Activated T-cell treated with anti-CD3 and anti-CD28 coated beads for 4 hours (primary cell): Measurements from ENCODE around the gene PLXND1.
"Not testable (repeated sequence)": the region's sequence is repeated elsewhere in the genome, so short reads cannot be mapped to it uniquely, and the experiment has no call there.

Experiments used
- DNase-seq: peaks from one replicate; pipeline ENCODE4 v3.0.0-alpha.2; 2020

Gene PLXND1

GRCh38 chr3:129560911-129561594 is 45.4 kb downstream of the PLXND1 start:
- DNase-seq: no peak

GRCh38 chr3:129560269-129560787 is 46.1 kb downstream of the PLXND1 start:
- no peak for DNase-seq

DNA sequence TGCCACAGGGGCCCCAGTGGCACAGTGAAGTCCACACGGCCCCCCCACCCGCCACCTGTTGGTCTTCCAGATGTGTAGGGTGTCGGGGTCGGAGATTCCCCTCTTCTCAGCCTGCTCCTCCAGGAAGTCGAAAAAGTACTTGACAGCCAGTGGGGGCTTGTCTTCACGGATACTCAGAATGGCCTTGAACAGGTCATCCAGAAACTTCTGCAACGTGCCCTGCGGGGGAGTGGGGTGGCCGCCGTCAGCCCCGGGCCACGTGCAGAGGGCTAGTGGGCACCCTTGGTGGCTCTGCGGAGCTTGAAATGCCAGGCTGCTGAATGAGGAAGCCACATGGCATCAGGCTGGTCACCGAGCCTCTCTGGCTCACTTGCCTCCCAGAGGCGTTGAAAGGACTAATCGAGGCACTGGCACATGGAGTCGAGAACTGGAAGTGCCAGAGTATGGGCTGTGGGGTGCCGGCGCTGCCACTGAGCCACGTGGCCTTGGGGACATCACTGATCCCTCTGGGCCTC is 46.9 kb downstream of the PLXND1 start:
- DNase-seq: no peak

GRCh38 chr3:129558772-129559564 is 47.5 kb downstream of the PLXND1 start:
- no peak for DNase-seq

DNA sequence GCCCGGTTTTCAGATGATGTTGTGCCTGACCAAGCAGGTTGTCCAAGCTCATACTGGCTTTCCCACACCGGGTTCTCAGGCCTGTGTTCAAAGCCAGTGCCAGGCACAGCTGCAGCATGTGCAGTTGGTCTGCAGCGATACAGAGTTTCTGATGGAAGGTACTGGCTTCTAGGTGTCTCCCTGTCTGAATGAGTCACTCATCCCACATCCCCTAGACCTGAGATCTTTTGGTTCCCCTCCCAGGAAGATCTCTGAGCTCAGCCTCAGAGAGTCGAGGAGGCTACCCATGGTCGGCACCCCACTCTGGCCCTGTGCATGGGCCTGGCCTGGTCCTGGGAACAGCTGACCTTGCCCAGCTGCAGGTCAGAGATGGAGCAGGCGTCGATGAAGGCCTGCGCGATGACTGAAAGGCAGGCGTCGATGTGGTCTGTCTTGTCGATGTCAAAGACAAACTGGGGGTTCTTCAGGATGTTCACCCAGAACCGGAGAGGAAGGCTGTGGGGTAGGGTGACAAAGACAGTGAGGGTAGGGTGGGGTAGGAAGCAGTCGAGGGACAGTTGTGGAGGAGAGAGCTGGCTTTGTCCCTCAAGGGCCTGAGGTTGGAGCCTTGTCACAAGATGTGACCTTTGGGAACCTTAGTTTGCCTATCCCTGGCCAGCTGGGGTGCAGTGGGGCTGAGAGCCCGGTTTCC is 48.2 kb downstream of the PLXND1 start:
- no peak for DNase-seq

GRCh38 chr3:129557548-129557894 is 49.0 kb downstream of the PLXND1 start:
- DNase-seq: no peak

DNA sequence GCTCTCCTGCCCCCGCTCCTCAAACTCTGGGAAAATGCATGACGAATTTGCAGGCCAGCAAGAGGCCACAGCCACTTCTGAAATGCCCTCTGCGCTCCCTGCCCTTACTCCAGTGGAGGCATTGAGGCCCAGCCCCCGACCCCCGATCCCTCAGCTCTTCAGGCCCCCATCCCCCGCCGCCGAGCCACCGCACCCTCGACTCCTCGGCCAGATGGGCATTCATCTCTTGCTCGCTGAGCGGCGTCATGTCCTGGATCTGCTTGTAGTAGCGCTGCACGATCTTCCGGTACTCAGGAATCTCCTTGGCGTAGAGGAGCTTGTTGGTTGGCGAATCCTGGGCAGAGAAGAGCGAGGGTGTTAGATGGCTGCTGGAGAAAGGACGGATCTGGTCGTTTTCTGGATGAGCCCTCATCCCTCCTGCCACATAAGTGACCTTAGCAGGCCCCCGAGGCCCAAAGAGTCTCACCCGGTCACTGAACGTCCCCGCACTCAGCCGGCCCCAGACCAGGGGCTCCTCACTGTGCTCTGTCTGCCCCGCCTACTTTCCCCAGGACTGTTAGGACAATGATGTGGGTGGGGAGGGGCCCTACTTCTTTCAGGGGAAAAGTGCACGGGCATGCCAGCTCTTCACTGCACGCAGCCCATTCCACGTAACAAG is 49.5 kb downstream of the PLXND1 start:
- DNase-seq: no peak

DNA sequence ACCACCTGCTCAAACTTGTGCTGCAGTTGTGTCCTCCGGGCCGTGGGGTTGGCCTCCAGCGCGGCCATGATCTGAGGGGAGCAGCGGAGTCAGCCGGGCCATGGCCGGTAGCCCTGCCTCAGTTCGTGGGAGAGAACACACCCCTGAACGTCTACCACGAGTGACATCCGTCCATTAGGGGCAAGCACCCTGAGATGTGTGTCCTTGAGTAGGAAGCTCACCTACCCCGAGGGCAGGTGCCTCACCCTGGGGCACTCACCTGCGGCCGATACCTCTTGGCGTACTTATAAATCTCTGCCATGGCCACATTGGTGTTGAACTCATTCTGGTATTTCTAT is 50.1 kb downstream of the PLXND1 start:
- no peak for DNase-seq

DNA sequence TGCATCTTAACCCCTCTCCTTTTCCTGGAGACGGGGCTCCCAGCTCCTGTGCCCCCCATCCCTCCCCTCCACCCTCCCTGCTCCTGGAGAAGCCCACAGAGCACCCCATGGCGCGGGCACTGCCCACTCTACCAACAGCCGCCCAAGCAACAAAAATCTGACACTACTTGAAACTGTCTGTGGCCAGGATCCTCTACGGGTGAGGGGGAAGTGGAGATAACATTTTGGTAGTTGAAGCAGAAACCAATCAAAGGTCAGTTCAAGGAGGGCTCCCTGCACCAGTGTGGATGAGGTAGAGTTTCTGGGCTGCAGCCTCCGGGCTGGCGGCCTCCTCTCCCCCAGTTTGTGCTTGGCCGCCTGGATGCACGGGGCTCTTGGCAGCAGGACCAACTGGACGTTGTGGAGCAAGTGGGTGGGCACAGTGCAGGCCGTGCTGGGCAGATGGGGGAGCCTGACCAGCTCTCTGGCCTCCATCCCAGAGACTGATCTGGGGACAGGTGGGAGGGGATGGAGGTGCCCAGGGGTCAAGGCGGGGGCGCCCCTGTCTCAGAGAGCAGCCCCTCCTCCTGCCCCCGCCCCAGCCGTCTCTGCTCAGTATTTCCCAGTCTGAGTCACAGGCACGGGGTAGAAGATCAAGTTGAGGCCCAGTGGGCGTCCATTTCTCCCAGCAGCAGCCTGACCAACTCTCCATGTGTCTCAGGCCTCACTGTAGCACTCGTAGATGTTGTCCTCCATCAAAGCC is 50.7 kb downstream of the PLXND1 start:
- DNase-seq: no peak

DNA sequence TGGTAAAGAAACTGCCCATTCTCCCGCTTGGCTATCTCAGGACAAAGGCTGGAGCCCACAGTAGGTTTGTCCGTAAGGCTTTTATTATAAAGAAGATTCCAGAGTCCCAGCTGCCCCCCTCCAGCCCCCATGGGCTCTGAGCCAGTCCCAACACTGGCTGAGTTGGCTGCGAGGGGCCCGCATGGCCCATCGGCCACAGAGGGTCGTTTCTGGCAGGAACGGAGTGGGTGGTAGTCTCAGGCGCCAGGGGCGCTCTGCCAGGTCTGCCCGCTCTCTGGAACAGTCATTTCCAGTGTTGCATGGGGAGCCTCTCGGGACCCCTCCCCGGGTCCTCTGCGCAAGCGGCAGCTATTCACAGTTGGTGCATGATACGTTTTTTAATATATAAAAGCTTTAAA is 51.3 kb downstream of the PLXND1 start:
- DNase-seq: no peak

DNA sequence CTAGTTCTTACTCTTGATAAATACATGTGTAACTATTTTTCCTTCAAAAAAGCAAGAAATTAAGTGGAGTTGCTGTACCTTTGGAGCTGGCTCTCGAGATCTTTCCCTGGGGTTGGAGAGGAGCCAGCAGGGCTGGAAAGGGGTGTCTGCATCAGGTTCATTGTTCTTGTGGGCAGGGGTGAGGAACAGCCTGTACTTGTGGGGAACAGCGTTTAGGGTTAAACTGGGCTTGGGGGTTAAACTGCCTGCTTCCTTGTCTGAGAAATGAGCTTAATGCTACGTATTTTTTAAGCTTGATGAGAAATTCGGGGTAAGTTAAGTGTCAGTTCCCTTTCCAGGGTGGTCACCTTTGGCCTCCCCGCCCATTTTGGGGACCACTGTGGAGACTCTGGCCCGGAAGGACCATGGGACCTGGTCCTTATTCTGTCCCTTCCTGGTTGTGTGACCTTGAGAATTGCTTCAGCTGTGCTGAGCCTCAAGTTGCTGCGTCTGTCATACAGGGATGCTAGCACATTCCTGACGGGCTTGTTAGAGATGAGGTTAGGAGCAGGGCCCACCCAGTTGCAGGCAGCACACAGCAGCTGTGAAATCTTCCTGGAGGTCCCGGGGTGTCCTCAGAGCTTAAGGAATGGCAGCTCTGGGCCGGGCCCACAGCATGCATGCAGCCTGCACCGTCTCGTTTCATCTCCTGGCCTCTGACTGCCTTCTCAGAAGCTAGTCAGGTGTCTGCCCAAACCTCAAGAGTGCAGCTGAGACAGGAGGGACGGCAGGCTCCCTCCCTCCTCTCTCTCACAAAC is 51.9 kb downstream of the PLXND1 start:
- no peak for DNase-seq

DNA sequence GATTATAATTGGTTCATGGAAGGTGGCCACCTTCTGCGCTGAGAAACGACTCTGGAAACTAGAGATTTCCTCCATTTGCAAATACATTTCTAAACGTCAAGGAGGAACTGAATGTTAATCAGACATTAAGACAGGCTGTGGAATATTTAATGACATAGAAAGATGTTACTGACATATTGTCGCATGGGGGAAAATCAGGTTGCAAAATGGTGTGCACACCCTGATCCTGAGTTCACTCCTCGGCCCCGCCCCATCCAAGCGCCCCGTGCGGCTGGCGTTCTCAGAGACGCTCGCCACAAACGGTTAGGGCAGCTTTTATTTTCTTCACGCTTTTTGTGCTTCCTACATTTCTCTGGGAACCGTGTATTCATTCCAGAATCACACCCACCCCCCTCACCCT is 52.8 kb downstream of the PLXND1 start:
- DNase-seq: no peak

GRCh38 chr3:129553171-129553570 is 53.3 kb downstream of the PLXND1 start:
- no peak for DNase-seq

DNA sequence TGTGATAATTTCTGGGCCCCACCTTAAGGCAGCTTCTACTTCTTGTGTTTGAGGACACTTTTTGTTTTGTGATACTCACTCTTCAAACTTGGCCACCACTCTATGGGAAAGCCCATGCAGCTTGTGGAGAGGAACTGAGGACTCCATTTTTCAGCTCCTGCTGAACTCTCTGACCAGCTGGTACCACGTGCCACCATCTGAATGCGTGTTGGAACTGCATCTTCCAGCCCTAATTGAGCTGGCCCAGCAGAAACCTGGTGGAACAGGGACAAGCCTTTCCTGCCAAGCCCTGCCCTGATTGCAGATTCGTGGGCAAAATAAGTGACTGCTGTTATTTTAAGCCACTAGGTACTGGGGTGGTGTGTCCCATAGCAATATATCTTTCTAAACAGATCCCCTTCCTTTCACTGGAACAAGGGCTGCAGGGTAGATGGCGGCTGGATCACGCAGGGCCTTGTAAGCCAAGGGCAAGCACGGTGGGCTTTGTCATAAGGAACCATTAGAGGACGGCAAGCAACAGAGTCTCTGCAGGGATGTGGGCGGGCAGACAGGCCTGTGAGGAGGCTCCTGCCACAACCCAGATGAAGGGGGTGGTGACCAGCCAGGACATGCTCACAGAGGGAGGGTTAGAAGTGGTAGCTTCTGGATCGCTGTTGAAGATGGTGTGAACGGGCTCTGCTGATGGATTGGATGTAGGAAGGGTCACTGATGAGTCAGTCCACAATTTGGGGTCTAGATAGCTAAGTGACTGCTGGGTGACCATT is 54.0 kb downstream of the PLXND1 start:
- DNase-seq: no peak

GRCh38 chr3:129549805-129550204 is 56.7 kb downstream of the PLXND1 start:
- DNase-seq: no peak

GRCh38 chr3:129549006-129549800 is 57.3 kb downstream of the PLXND1 start:
- DNase-seq: no peak

DNA sequence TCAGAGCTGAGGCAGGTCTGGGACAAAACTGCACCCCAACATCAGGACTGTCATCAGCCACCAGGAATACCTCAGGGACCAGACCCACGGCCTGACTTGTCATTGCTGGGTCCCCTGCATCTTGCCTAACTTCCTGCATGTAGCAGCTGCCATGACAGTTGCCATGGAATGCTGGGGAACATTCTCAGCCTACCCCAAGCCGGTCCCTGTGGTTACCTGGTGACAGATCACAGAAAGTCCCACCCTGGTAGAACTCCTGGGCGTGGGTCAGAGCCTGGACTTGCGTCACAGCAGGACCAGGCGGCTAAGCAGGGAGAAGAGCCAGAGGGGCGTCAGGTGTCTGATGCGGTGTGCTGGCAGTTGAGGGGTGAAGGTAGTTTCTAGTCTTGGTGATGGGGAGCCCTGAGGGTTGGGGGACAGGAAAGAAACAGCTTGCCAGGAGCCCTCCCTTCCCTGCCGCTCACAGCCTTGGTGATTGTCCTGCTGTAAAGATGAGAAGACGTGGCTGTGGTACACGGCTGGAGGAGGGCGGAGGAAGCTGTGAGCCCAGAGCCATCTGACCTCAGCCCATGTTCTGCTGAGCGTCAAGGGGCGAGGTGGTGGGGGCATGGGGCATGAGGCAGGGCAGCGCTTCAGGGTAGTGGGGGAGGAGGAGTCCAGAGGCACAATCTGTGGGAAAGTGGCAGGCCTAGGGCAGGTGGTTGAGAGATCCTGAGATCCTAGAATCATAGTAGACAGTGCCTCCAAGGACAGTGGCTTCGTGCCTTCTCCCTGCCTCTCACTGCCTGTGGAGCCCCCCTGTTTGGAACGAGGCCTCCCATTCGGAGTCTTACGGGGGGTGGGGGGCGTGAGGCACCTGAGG is 58.1 kb downstream of the PLXND1 start:
- DNase-seq: no peak

DNA sequence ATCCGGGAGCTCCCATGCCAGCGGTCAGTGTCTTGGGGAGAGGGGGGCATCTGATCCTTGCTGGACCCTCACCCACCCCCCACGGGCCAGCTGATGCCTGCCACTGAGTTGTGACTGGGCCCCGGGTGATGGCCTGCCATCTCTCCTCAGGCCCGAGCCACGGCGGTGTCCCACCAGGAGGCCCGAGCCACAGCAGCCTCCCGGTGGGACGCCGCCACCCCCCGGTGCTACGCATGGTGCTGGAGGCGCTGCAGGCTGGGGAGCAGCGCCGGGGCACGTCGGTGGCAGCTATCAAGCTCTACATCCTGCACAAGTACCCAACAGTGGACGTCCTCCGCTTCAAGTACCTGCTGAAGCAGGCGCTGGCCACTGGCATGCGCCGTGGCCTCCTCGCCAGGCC is 59.2 kb downstream of the PLXND1 start:
- no peak for DNase-seq

DNA sequence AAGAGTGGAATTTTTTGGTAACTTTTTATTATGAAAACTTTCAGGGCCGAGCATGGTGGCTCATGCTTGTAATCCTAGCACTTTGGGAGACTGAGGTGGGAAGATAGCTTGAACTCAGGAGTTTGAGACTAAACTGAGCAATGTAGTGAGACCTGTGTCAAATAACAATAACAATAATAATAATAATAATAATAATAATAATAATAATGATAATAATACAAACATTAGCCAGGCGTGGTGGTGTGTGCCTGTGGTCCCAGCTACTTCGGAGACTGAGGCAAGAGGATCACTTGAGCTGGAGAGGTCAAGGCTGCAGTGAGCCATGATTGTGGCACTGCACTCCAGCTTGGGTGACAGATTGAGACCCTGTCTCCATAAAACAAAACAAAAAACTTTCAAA is 60.5 kb downstream of the PLXND1 start:
- DNase-seq: not testable (repeated sequence)
